HL-60/S4 treated with phorbol 12-myristate 13-acetate at 8.2 ng/mL for 4 days and 3 days (cell line): Measurements from ENCODE around the gene AFAP1.

Source experiments
- in situ Hi-C: fragments of 300-500 bp; cut with MboI; formaldehyde crosslinking; loops from 2 replicates; pipeline ENCODE4 v1.15.0; 2022; ENCODE audit warnings: low sequenced_read_pairs

Gene AFAP1

DNA sequence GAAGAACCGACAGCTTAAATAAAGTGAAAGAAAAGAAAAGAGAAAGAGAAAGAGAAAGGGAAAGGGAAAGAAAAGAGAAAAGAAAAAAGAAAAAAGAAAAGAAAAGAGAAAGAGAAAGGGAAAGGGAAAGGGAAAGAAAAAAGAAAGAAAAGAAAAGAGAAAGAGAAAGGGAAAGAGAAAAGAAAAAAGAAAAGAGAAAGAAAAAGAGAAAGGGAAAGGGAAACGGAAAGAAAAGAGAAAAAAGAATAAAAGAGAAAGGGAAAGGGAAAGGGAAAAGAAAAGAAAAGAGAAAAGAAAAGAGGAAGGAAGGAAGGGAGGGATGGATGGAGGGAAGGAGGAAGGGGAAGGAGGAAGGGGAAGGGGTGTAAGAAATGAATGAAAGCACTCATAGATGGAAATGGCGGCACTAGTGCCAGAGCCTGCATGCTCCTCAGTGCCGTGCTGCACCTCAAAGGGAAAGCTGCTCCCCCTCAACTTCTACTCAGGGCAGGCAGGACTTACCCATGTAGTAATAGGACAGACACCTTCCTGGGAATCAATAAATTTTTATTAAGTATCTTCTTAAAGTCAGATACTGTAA is 70.7 kb downstream of the AFAP1 start:
- in situ Hi-C loops, result no loop called here

GRCh38 chr4:7868436-7868775 is 71.3 kb downstream of the AFAP1 start:
- in situ Hi-C loops, result no loop called here

DNA sequence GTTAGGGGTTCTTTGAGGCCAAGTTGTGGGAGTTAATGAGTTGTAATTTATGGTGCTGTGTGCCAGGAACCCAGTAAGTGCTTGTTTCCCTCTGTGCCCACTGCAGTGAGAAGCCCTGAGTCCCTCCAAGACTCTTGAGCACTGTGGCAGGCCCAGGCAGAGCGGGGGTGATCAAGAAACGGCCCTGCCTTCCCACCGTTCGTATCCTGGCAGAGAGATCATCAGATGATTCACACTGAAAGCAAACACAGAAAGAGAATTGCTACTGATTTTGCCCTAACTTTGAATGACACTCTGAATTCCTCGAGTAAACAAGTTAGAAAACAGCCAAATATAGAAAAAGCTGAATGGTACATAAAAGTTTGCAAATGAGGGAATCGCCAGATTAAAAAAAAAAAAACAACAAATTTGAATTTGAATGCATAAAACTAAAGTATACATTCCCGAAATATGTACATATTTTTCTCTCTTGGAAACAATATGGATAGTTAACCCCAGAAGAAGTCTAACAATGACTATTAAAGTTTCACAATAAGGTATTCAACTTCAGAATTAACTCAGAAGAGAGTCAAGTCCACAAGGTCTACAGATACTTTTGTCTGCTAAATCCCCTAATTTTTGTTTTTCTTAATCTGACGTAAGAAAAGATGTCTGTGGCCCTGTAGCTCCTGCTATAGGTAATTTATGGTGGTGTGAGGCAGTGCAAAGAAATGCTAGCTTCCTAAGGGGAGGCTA is 71.8 kb downstream of the AFAP1 start:
- in situ Hi-C loops, result no loop called here

GRCh38 chr4:7867191-7867590 is 72.5 kb downstream of the AFAP1 start:
- in situ Hi-C loops, result no loop called here

GRCh38 chr4:7865533-7865932 is 74.1 kb downstream of the AFAP1 start:
- in situ Hi-C loops, result no loop called here

GRCh38 chr4:7864685-7865084 is 75.0 kb downstream of the AFAP1 start:
- in situ Hi-C loops, result no loop called here

GRCh38 chr4:7863911-7864681 is 75.6 kb downstream of the AFAP1 start:
- in situ Hi-C loops, result no loop called here

DNA sequence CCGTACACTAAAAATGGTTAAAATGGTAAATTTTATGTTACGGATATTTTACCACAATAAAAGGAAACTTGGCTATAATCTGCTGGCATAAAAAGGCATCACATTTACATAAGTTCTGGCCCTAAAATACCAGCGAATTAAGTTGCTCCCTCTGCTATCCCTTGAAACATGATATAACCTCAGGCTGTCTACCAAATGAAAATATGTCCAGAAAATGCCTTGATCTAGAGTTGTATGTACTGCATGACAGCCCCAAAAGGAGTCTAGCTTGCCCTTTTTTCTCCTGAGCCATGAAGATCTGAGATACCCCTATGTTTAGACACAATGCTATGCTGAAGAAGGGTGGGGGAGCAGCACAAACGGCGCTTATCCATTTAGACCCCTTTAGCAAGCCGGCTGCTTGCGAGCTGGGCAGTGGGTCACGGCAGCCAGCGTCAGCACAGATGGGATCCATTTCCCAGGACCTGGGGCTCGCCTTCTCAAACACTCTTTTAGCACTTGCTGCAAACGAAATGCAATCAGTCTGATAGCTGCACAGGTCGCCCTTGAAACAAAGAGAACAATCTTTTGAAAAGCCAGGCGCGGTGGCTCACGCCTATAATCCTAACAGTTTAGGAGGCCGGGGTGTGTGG is 77.0 kb downstream of the AFAP1 start:
- in situ Hi-C loops, result no loop called here

DNA sequence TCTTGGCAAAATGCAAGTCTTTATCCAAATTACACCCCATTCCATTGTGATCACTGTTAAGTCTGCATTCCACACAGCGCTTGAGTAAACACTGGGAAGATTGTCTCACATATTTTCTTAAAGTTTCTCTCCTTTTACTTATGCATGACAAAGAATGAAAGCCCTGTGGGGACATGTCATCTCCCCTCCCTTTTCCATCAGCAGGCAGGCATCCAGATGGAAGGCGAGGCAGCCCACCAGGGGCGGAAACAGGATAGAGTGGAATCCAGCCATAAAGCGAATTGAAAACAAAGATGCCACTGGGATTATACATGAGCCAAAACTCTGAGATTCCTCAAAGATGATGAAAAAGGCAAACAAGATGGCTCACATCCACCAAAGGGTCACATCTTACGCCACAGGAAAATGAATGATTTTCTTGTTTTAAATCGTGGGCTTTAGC is 78.2 kb downstream of the AFAP1 start:
- in situ Hi-C loops, result no loop called here

DNA sequence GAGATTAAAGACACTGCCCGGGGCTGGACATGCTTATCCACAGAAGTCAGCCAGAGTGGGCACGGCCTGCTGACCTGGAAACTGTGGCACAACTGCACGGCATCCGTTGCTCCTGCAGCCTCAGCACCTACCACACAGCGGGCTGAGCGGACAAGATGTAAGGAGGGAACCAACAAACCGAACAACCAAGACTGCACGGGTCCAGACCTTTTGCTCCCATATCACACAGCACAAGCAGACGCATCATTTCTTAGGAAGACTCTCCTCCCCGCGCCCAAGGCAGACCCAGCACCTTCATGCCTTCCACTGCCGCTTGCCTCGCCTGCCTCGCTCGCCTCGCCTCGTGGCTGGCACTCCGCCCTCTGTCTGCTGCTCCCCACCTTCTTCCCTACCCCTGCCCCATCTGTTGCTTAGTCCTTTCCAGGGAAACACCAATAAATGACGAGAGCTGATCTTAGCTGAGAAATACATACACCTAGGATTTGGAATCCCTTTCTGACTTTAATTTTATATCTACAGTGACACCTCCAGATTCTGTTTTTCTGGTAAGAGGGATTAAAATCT is 79.0 kb downstream of the AFAP1 start:
- in situ Hi-C loops, result no loop called here

DNA sequence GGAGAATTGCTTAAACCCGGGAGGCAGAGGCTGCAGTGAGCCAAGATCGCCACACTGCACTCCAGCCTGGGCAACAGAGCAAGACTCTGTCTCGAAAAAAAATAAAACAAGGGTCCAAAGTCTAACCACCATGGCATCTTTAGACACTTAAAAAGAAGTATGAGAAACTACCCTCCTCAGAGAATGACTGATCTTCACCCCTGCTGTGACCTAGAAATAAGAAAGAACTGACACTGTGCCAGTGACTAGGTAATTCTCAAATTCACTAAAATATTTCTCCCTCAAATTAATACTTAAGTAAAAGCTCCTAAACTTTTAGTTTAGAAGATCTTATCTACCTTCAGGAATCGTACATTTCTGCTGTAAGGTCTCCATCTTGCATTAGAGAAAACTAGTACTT is 80.3 kb downstream of the AFAP1 start:
- in situ Hi-C loops, result no loop called here

- in situ Hi-C loops, result no loop called here
Observed at GRCh38 chr4:7858498-7858897, 81.2 kb downstream of the AFAP1 start.

DNA sequence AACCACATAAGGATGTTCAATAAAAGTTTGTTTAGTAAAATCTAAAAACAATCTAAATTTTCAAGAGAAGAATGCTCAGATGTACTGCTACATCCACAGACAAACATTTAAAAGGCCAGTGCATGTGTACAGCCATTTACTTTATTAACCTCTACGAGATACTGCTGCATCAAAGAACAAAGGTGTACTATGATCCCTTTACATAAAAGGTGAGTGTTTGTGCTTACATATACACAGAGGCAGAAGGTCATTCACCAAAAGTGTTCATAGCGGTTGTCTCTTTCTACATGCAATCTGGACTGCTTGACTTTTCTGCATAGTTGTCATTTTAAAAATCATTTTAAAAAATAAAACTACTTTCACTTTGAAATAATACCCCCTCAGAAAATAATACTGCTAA is 81.7 kb downstream of the AFAP1 start:
- in situ Hi-C loops, result no loop called here

DNA sequence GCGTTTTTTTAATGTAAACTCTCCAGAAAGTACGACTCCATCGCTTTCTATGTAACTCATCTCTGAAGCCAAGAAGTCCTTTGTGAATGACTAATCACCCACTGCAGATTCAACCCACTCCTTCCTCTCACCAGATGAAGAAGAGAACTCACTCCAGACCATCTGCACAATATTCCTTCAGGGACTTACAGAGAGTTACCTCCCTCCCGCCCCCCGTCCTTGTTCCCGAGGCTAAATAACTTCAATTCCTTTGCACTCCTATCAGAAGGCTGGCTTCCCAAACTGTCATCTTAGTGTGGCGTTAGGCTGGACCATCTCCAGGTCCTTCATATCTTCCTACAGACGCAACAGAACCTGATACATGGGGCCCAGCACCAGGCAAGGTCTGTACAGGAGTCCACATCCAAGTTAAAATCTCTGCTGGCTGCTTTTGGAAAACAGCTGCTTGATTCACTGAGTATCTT is 82.4 kb downstream of the AFAP1 start:
- in situ Hi-C loops, result no loop called here

GRCh38 chr4:7855731-7856130 is 83.9 kb downstream of the AFAP1 start:
- in situ Hi-C loops, result no loop called here

- in situ Hi-C loops, result no loop called here
Observed at GRCh38 chr4:7854697-7855370, 84.8 kb downstream of the AFAP1 start.

GRCh38 chr4:7854216-7854615 is 85.4 kb downstream of the AFAP1 start:
- in situ Hi-C loops, result no loop called here

- in situ Hi-C loops, result no loop called here
Observed at GRCh38 chr4:7853271-7853670, 86.4 kb downstream of the AFAP1 start.

DNA sequence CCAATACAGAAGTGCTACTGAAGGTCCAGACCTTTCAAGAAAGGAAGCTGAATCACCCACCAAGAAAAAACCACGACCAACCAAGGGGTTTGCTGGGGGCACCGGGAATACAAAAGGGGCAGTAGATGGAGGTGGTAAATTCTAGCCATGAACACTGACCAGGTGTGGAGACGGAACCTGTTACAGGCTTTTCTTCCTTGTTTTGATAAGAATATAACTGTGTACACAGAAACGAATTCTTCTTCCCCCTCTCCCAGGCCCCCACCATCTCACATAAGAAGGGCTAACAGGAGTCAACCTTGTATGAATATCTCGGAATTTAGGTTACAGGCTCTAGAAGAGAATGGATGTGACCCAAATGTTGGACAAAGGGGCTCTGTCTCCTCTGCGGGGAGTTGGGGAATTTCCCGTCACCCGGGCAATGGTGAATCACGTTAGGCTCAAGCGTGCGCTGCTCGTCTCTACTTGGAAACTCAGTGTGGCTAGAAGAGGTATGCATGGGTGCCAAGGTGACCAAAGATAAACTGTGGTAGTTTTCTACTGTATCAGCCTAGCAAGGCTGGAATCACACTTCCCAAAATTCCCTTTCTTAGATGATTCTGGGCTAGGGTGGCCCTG is 87.0 kb downstream of the AFAP1 start:
- in situ Hi-C loops, result no loop called here

DNA sequence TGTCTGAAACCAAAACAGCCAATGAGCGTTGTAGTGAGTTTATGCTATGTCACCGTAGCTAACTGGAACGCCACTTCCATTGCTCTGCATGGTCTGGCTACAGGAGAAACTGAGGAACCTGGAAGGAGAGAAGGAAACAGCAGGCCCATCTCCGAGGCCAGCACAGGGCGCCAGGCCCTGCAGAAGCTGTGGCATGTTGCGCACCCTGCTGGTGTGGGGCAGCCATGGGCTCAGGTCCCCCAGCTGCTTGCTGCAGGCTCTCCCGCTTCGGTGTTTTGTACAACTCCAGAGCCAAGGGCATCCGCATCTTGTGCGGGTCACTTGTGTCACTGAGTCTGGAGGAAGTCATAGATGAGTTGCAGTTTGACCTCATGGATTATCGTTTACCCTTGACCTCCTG is 89.2 kb downstream of the AFAP1 start:
- in situ Hi-C loops, result no loop called here
